GM23248 (cell line): ENCODE measurements around the gene ZNF429.

Experiments used
- EZH2 ChIP-seq: fragments of 200-600 bp; sonication (generic); IDR thresholded peaks from 2 replicates; pipeline ENCODE4 v1.6.1; 2018; ENCODE audit warnings: antibody characterized with exemption, mild to moderate bottlenecking; ENCODE audit not compliant: insufficient read depth, poor library complexity, severe bottlenecking
- EZH2phosphoT487 ChIP-seq: fragments of 200-600 bp; sonication (generic); IDR thresholded peaks from 2 replicates; pipeline ENCODE4 v1.6.1; 2018; ENCODE audit warnings: antibody characterized with exemption, moderate library complexity, mild to moderate bottlenecking, low read depth; ENCODE audit not compliant: insufficient read depth

DNA sequence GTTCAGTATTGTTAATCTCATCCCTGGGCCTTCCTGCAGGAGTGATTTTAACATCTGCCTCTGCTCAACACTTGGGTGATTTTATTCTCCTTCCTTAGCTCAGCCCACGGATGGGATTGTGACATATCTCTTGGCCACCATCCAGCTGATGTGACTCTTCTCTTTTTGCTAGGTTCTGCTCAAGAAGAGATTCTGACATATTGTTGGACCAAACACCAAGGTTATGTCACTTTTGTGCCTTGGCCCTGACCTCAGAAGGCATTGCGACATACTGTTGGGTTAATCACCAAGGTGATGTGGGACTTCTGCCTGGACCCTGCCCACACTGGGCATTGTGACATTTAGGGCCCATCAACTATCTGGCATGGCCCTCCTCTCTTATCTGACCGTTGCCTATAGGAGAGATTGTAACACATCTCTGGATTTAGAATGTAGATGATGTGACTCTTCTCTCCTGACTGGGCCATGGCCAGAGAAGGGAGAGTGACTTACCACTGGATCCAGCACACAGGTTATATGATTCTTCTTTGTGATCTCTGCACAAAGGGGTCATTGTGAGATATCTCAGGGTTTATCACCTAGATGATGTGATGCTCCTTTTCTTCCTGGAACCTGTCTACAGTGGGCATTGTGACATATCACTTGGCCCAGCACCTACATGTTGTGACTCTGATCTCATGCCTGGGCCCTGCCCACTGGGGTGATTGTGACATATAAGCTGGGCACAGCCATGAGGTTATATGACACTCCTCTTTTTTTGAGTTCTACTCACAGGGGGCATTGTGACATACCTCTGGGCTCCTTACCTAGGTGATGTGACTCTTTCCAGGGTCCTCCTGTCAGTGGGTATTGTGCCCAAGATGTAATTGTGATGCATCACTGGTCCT, 88.8 kb downstream of the ZNF429 start:
- no peak for TF ChIP-seq EZH2
- TF ChIP-seq EZH2phosphoT487, result no peak
